Measurements from ENCODE around the gene NR1D2. TPM values are rescaled to one million over a fixed set of nuclear protein-coding genes. Genes with fewer than 3 reads are reported as not detected.
A peak's percentile ranks its signal among the peaks of the same experiment; 100 is the strongest.

NR1D2 gene
- total RNA-seq, 1 experiment from 2014 or later = 8.7 TPM

GRCh38 chr3:23993556-23994243, 48.6 kb downstream of the NR1D2 start:
- CTCF ChIA-PET = interaction anchor here (0.7 kb wide), 1 partner anchor 623 kb away, joined by 3 read pairs; no protein-coding TSS in a partner anchor
- BruUV-seq (replicated peaks) = no TSS peak
- H3K27me3 ChIP-seq (replicated peaks; ENCODE audit: insufficient read depth, low read depth, low read length, poor library complexity) = no peaks in the 10 kb centered on the region
- POLR2A ChIA-PET (ENCODE audit: low non-redundant PET) = no interaction called here
- peaks cover 48% of the 10 kb centered on the region for H3K4me1 ChIP-seq (ENCODE audit: insufficient read depth, low read length, poor library complexity, severe bottlenecking)
- DNase-seq (ENCODE audit: low spot score) = no peak
- no peaks in the 10 kb centered on the region for H3K9me3 ChIP-seq (ENCODE audit: low read depth, low read length, poor library complexity, severe bottlenecking)
- peak overlapping the region; percentile 51 for H3K27ac ChIP-seq (ENCODE audit: low read depth, low read length, poor library complexity, severe bottlenecking)
- intact Hi-C loops (cut with micrococcal nuclease; ENCODE audit: unreplicated experiment) = loop anchor here (5.0 kb wide), 1 partner anchor 101 kb away; no protein-coding TSS in a partner anchor
- H3K36me3 ChIP-seq (ENCODE audit: insufficient read depth, low read length, poor library complexity, severe bottlenecking) = no peaks in the 10 kb centered on the region
- TF ChIP-seq CTCF (conservative IDR thresholded peaks at IDR 0.05; ENCODE audit: low read depth, low read length) = no peak
- no peak for TF ChIP-seq EZH2 (IDR thresholded peaks at IDR 0.05; ENCODE audit: borderline replicate concordance, low read depth, low read length, poor library complexity, severe bottlenecking)
- H3K4me3 ChIP-seq (ENCODE audit: low read depth, low read length, poor library complexity, severe bottlenecking) = no peak overlapping the region

- H3K4me1 ChIP-seq (ENCODE audit: insufficient read depth, low read length, poor library complexity, severe bottlenecking) = peaks cover 46% of the 10 kb centered on the region
- POLR2A ChIA-PET (ENCODE audit: low non-redundant PET) = no interaction called here
Measured at GRCh38 chr3:23994244-23994569, 49.1 kb downstream of the NR1D2 start.

GRCh38 chr3:23995219-23995618, 50.1 kb downstream of the NR1D2 start:
- Histone ChIP-seq H3K4me3 (ENCODE audit: low read depth, low read length, poor library complexity, severe bottlenecking) (no peak overlapping the region), H3K9me3 (ENCODE audit: low read depth, low read length, poor library complexity, severe bottlenecking) (no peaks in the 10 kb centered on the region), H3K4me1 (ENCODE audit: insufficient read depth, low read length, poor library complexity, severe bottlenecking) (peaks cover 44% of the 10 kb centered on the region), H3K27ac (ENCODE audit: low read depth, low read length, poor library complexity, severe bottlenecking) (no peak overlapping the region), H3K36me3 (ENCODE audit: insufficient read depth, low read length, poor library complexity, severe bottlenecking) (no peaks in the 10 kb centered on the region), H3K27me3 (replicated peaks; ENCODE audit: insufficient read depth, low read depth, low read length, poor library complexity) (no peaks in the 10 kb centered on the region)
- BruUV-seq (replicated peaks) = no TSS peak
- CTCF ChIA-PET = no interaction called here
- no peak for DNase-seq (ENCODE audit: low spot score)
- intact Hi-C loops (cut with micrococcal nuclease; ENCODE audit: unreplicated experiment) = no loop called here
- POLR2A ChIA-PET (ENCODE audit: low non-redundant PET) = no interaction called here
- TF ChIP-seq CTCF (conservative IDR thresholded peaks at IDR 0.05; ENCODE audit: low read depth, low read length) = no peak

More at GRCh38 chr3:23994244-23994569, 49.1 kb downstream of the NR1D2 start:
- no peaks in the 10 kb centered on the region for H3K9me3 ChIP-seq (ENCODE audit: low read depth, low read length, poor library complexity, severe bottlenecking)
- no peak for DNase-seq (ENCODE audit: low spot score)
- TF ChIP-seq EZH2 (IDR thresholded peaks at IDR 0.05; ENCODE audit: borderline replicate concordance, low read depth, low read length, poor library complexity, severe bottlenecking) = no peak
- no peak for TF ChIP-seq CTCF (conservative IDR thresholded peaks at IDR 0.05; ENCODE audit: low read depth, low read length)
- no peaks in the 10 kb centered on the region for H3K36me3 ChIP-seq (ENCODE audit: insufficient read depth, low read length, poor library complexity, severe bottlenecking)
- H3K4me3 ChIP-seq (ENCODE audit: low read depth, low read length, poor library complexity, severe bottlenecking) = no peak overlapping the region
- H3K27ac ChIP-seq (ENCODE audit: low read depth, low read length, poor library complexity, severe bottlenecking) = peak overlapping the region; percentile 51
- BruUV-seq (replicated peaks) = no TSS peak
- no peaks in the 10 kb centered on the region for H3K27me3 ChIP-seq (replicated peaks; ENCODE audit: insufficient read depth, low read depth, low read length, poor library complexity)
- CTCF ChIA-PET = no interaction called here
- intact Hi-C loops (cut with micrococcal nuclease; ENCODE audit: unreplicated experiment) = loop anchor here (5.0 kb wide), 1 partner anchor 102 kb away; no protein-coding TSS in a partner anchor

Measured in A673 (cell line).